WTC11 (cell line): ENCODE data around the gene CASP6. TPM values are rescaled to one million over a fixed set of nuclear protein-coding genes. Genes with fewer than 3 reads are reported as not detected.

Experiments used
- CREM ChIP-seq: sonication (generic); formaldehyde crosslinking; IDR thresholded peaks from 2 replicates; pipeline ENCODE4 v1.8.1; 2022; ENCODE audit warnings: mild to moderate bottlenecking, missing genetic modification reagents, moderate library complexity
- ETV6 ChIP-seq: sonication (generic); formaldehyde crosslinking; IDR thresholded peaks from 2 replicates; pipeline ENCODE4 v1.8.1; 2022; ENCODE audit warnings: mild to moderate bottlenecking, missing genetic modification reagents
- FOXP1 ChIP-seq: sonication (generic); formaldehyde crosslinking; IDR thresholded peaks from 2 replicates; pipeline ENCODE4 v1.8.0; 2022; ENCODE audit warnings: missing genetic modification reagents, mild to moderate bottlenecking, moderate library complexity, borderline replicate concordance
- GABPB1 ChIP-seq: sonication (generic); formaldehyde crosslinking; IDR thresholded peaks from 2 replicates; pipeline ENCODE4 v1.8.1; 2023; ENCODE audit warnings: mild to moderate bottlenecking, missing genetic modification reagents
- JUN ChIP-seq: sonication (generic); formaldehyde crosslinking; IDR thresholded peaks from 2 replicates; pipeline ENCODE4 v1.8.0; 2023; ENCODE audit warnings: mild to moderate bottlenecking, missing genetic modification reagents
- KAT7 ChIP-seq: sonication (generic); formaldehyde crosslinking; IDR thresholded peaks from 2 replicates; pipeline ENCODE4 v1.8.1; 2023; ENCODE audit warnings: missing genetic modification reagents, mild to moderate bottlenecking, borderline replicate concordance
- NFYB ChIP-seq: sonication (generic); formaldehyde crosslinking; conservative IDR thresholded peaks from 2 replicates; pipeline ENCODE4 v1.8.0; 2022; ENCODE audit warnings: low read depth, missing genetic modification reagents
- NR3C1 ChIP-seq: sonication (generic); formaldehyde crosslinking; conservative IDR thresholded peaks from 2 replicates; pipeline ENCODE4 v1.8.1; 2023; ENCODE audit warnings: low read depth, mild to moderate bottlenecking, missing genetic modification reagents
- RORB ChIP-seq: fragments of 250-450 bp; sonication (Bioruptor Pico); IDR thresholded peaks from 2 replicates; pipeline ENCODE4 v1.9.0; 2021; ENCODE audit warnings: mild to moderate bottlenecking
- SMAD4 ChIP-seq: sonication (generic); formaldehyde crosslinking; IDR thresholded peaks from 2 replicates; pipeline ENCODE4 v1.8.0; 2022; ENCODE audit warnings: mild to moderate bottlenecking, missing genetic modification reagents
- SP1 ChIP-seq: sonication (generic); formaldehyde crosslinking; conservative IDR thresholded peaks from 2 replicates; pipeline ENCODE4 v1.8.1; 2022; ENCODE audit warnings: missing genetic modification reagents
- TEAD4 ChIP-seq: sonication (generic); formaldehyde crosslinking; IDR thresholded peaks from 2 replicates; pipeline ENCODE4 v1.8.0; 2022; ENCODE audit warnings: mild to moderate bottlenecking, missing genetic modification reagents
- ZNF138 ChIP-seq: sonication (generic); formaldehyde crosslinking; conservative IDR thresholded peaks from 2 replicates; pipeline ENCODE4 v1.8.1; 2022; ENCODE audit warnings: mild to moderate bottlenecking, moderate library complexity, missing genetic modification reagents
- ZNF263 ChIP-seq: sonication (generic); formaldehyde crosslinking; IDR thresholded peaks from 2 replicates; pipeline ENCODE4 v1.8.1; 2022; ENCODE audit warnings: low read depth, mild to moderate bottlenecking, moderate library complexity, missing genetic modification reagents
- ZNF317 ChIP-seq: sonication (generic); formaldehyde crosslinking; IDR thresholded peaks from 2 replicates; pipeline ENCODE4 v1.8.1; 2023; ENCODE audit warnings: low read depth, mild to moderate bottlenecking, moderate library complexity, missing genetic modification reagents, borderline replicate concordance
- ZNF423 ChIP-seq: fragments of 250-450 bp; sonication (Bioruptor Pico); IDR thresholded peaks from 2 replicates; pipeline ENCODE4 v2.1.2; 2022; ENCODE audit warnings: mild to moderate bottlenecking, moderate library complexity
- ZNF671 ChIP-seq: fragments of 250-450 bp; sonication (Bioruptor Pico); IDR thresholded peaks from 2 replicates; pipeline ENCODE4 v1.8.0; 2021; ENCODE audit warnings: mild to moderate bottlenecking
- total RNA-seq: library from RNA; stranded (reverse); gene quantifications from 3 replicates; pipeline ENCODE4 v1.2.3, GENCODE V29; 2021
- TF ChIP-seq, protein P1 (sequence below): sonication (generic); formaldehyde crosslinking; IDR thresholded peaks from 2 replicates; pipeline ENCODE4 v1.8.0; 2022; ENCODE audit warnings: mild to moderate bottlenecking, missing genetic modification reagents
- TF ChIP-seq, protein P2 (sequence below): fragments of 250-450 bp; sonication (Bioruptor Pico); IDR thresholded peaks from 2 replicates; pipeline ENCODE4 v1.9.0; 2021; ENCODE audit warnings: mild to moderate bottlenecking
- TF ChIP-seq, protein P3 (sequence below): sonication (generic); formaldehyde crosslinking; IDR thresholded peaks from 2 replicates; pipeline ENCODE4 v1.8.0; 2022; ENCODE audit warnings: mild to moderate bottlenecking, missing genetic modification reagents
- TF ChIP-seq, protein P4 (sequence below): fragments of 250-450 bp; sonication (Bioruptor Pico); IDR thresholded peaks from 2 replicates; pipeline ENCODE4 v1.9.0; 2021; ENCODE audit warnings: mild to moderate bottlenecking
- TF ChIP-seq, protein P5 (sequence below): sonication (generic); formaldehyde crosslinking; IDR thresholded peaks from 2 replicates; pipeline ENCODE4 v1.8.1; 2022; ENCODE audit warnings: low read depth, missing genetic modification reagents, borderline replicate concordance
- TF ChIP-seq, protein P6 (sequence below): sonication (generic); formaldehyde crosslinking; IDR thresholded peaks from 2 replicates; pipeline ENCODE4 v1.8.0; 2022; ENCODE audit warnings: mild to moderate bottlenecking, missing genetic modification reagents
- TF ChIP-seq, protein P7 (sequence below): sonication (generic); formaldehyde crosslinking; IDR thresholded peaks from 2 replicates; pipeline ENCODE4 v1.8.0; 2023; ENCODE audit warnings: missing genetic modification reagents, mild to moderate bottlenecking, borderline replicate concordance
- TF ChIP-seq, protein P8 (sequence below): sonication (generic); formaldehyde crosslinking; IDR thresholded peaks from 2 replicates; pipeline ENCODE4 v1.8.0; 2022; ENCODE audit warnings: mild to moderate bottlenecking, missing genetic modification reagents

The CASP6 gene
- total RNA-seq, 1 experiment from 2014 or later: 26.0 TPM

DNA sequence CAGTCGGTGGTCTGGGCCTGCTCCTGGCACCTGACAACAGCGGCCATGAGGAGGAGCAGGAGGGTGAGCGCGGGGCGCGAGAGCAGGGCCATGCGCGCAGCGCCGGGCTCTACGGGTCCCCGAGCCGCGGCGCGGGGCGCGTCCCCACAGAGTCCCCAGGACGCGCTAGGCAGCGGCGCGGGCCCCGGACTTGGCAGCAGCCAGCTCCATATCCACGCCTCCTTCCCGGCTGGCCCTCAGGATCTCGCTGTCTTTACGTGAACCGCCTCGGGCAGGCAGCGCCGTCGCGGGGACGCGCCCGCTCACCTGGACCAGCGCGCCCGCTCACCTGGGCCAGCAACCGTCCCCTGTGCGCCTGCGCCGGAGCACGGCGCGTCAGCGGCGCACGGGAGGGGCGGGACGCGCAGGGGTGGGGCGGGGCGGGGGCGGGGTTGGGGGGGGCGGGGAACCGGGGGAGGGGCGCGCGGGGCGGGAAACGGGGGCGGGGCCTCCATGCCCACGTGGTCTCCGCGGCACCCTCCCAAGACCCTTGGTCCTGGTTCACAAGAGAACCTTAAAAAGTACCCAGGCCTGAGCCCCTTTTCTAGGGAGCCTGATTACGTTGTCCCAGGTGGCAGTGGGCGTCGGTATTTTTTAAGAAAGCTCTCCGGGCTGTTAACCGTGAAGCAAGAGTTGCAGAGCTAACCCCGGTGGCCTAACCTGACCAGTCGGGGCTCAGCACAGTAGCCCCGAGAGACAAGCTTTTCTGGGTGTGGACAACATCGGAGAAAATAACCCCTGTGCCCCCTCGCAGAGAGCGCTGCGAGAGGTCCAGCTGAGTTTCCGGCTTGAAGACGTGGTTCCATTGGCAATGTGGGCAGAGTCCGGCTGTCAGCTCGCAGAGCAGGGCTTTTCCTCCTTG lies 26.7 kb upstream of the CASP6 start, which contains the start of gene PLA2G12A (continued):
- TF ChIP-seq RORB (CRISPR knock-in tag) (no peak), NR3C1 (no peak), ZNF263 (CRISPR knock-in tag) (peak; percentile 20; the same call in 1 of the 2 replicates), CREM (0 out of 2 replicates have a peak, but pooled peaks have one; percentile 16), FOXP1 (peak; percentile 53; the same call in 1 of the 2 replicates), GABPB1 (CRISPR knock-in tag) (peak; percentile 71), JUN (CRISPR knock-in tag) (no peak), ZNF138 (CRISPR knock-in tag) (no peak), KAT7 (CRISPR knock-in tag) (0 out of 2 replicates have a peak, but pooled peaks have one; percentile 83), SP1 (CRISPR knock-in tag) (peak; percentile 55; the same call in 1 of the 2 replicates), NFYB (0 out of 2 replicates have a peak, but pooled peaks have one; percentile 5), ZNF423 (peak; percentile 30; the same call in 1 of the 2 replicates), ZNF671 (CRISPR knock-in tag) (no peak), TEAD4 (CRISPR knock-in tag) (no peak), ZNF317 (no peak), SMAD4 (CRISPR knock-in tag) (no peak), ETV6 (CRISPR knock-in tag) (peak; percentile 12)
- TF ChIP-seq, protein P1, sequence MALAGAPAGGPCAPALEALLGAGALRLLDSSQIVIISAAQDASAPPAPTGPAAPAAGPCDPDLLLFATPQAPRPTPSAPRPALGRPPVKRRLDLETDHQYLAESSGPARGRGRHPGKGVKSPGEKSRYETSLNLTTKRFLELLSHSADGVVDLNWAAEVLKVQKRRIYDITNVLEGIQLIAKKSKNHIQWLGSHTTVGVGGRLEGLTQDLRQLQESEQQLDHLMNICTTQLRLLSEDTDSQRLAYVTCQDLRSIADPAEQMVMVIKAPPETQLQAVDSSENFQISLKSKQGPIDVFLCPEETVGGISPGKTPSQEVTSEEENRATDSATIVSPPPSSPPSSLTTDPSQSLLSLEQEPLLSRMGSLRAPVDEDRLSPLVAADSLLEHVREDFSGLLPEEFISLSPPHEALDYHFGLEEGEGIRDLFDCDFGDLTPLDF (CRISPR knock-in tag): 0 out of 2 replicates have a peak, but pooled peaks have one; percentile 28
- TF ChIP-seq, protein P2, sequence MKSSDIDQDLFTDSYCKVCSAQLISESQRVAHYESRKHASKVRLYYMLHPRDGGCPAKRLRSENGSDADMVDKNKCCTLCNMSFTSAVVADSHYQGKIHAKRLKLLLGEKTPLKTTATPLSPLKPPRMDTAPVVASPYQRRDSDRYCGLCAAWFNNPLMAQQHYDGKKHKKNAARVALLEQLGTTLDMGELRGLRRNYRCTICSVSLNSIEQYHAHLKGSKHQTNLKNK: no peak
- TF ChIP-seq, protein P3, sequence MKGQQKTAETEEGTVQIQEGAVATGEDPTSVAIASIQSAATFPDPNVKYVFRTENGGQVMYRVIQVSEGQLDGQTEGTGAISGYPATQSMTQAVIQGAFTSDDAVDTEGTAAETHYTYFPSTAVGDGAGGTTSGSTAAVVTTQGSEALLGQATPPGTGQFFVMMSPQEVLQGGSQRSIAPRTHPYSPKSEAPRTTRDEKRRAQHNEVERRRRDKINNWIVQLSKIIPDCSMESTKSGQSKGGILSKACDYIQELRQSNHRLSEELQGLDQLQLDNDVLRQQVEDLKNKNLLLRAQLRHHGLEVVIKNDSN (CRISPR knock-in tag): peak; percentile 73
- TF ChIP-seq, protein P4, sequence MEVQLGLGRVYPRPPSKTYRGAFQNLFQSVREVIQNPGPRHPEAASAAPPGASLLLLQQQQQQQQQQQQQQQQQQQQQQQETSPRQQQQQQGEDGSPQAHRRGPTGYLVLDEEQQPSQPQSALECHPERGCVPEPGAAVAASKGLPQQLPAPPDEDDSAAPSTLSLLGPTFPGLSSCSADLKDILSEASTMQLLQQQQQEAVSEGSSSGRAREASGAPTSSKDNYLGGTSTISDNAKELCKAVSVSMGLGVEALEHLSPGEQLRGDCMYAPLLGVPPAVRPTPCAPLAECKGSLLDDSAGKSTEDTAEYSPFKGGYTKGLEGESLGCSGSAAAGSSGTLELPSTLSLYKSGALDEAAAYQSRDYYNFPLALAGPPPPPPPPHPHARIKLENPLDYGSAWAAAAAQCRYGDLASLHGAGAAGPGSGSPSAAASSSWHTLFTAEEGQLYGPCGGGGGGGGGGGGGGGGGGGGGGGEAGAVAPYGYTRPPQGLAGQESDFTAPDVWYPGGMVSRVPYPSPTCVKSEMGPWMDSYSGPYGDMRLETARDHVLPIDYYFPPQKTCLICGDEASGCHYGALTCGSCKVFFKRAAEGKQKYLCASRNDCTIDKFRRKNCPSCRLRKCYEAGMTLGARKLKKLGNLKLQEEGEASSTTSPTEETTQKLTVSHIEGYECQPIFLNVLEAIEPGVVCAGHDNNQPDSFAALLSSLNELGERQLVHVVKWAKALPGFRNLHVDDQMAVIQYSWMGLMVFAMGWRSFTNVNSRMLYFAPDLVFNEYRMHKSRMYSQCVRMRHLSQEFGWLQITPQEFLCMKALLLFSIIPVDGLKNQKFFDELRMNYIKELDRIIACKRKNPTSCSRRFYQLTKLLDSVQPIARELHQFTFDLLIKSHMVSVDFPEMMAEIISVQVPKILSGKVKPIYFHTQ (CRISPR knock-in tag): no peak
- TF ChIP-seq, protein P5, sequence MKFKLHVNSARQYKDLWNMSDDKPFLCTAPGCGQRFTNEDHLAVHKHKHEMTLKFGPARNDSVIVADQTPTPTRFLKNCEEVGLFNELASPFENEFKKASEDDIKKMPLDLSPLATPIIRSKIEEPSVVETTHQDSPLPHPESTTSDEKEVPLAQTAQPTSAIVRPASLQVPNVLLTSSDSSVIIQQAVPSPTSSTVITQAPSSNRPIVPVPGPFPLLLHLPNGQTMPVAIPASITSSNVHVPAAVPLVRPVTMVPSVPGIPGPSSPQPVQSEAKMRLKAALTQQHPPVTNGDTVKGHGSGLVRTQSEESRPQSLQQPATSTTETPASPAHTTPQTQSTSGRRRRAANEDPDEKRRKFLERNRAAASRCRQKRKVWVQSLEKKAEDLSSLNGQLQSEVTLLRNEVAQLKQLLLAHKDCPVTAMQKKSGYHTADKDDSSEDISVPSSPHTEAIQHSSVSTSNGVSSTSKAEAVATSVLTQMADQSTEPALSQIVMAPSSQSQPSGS (CRISPR knock-in tag): no peak
- TF ChIP-seq, protein P6, sequence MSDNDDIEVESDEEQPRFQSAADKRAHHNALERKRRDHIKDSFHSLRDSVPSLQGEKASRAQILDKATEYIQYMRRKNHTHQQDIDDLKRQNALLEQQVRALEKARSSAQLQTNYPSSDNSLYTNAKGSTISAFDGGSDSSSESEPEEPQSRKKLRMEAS (CRISPR knock-in tag): peak; percentile 69; the same call in 1 of the 2 replicates
- TF ChIP-seq, protein P7, sequence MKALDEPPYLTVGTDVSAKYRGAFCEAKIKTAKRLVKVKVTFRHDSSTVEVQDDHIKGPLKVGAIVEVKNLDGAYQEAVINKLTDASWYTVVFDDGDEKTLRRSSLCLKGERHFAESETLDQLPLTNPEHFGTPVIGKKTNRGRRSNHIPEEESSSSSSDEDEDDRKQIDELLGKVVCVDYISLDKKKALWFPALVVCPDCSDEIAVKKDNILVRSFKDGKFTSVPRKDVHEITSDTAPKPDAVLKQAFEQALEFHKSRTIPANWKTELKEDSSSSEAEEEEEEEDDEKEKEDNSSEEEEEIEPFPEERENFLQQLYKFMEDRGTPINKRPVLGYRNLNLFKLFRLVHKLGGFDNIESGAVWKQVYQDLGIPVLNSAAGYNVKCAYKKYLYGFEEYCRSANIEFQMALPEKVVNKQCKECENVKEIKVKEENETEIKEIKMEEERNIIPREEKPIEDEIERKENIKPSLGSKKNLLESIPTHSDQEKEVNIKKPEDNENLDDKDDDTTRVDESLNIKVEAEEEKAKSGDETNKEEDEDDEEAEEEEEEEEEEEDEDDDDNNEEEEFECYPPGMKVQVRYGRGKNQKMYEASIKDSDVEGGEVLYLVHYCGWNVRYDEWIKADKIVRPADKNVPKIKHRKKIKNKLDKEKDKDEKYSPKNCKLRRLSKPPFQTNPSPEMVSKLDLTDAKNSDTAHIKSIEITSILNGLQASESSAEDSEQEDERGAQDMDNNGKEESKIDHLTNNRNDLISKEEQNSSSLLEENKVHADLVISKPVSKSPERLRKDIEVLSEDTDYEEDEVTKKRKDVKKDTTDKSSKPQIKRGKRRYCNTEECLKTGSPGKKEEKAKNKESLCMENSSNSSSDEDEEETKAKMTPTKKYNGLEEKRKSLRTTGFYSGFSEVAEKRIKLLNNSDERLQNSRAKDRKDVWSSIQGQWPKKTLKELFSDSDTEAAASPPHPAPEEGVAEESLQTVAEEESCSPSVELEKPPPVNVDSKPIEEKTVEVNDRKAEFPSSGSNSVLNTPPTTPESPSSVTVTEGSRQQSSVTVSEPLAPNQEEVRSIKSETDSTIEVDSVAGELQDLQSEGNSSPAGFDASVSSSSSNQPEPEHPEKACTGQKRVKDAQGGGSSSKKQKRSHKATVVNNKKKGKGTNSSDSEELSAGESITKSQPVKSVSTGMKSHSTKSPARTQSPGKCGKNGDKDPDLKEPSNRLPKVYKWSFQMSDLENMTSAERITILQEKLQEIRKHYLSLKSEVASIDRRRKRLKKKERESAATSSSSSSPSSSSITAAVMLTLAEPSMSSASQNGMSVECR (CRISPR knock-in tag): 0 out of 2 replicates have a peak, but pooled peaks have one; percentile 71
- TF ChIP-seq, protein P8, sequence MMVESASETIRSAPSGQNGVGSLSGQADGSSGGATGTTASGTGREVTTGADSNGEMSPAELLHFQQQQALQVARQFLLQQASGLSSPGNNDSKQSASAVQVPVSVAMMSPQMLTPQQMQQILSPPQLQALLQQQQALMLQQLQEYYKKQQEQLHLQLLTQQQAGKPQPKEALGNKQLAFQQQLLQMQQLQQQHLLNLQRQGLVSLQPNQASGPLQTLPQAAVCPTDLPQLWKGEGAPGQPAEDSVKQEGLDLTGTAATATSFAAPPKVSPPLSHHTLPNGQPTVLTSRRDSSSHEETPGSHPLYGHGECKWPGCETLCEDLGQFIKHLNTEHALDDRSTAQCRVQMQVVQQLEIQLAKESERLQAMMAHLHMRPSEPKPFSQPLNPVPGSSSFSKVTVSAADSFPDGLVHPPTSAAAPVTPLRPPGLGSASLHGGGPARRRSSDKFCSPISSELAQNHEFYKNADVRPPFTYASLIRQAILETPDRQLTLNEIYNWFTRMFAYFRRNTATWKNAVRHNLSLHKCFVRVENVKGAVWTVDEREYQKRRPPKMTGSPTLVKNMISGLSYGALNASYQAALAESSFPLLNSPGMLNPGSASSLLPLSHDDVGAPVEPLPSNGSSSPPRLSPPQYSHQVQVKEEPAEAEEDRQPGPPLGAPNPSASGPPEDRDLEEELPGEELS (CRISPR knock-in tag): peak; percentile 25; the same call in 1 of the 2 replicates
